Activated CD4-positive, CD25-positive, alpha-beta regulatory T cell (primary cell): ENCODE results near the gene CNTFR.

Experiments used
- DNase-seq, 4 experiments: peaks; one replicate each; lab custom pipeline; 2025; lab: John Stamatoyannopoulos, UW

Gene CNTFR

GRCh38 chr9:34572092-34572491, 17.4 kb downstream of the CNTFR start:
- DNase-seq = no peak

GRCh38 chr9:34571481-34571810, 18.1 kb downstream of the CNTFR start:
- DNase-seq = no peak

DNA sequence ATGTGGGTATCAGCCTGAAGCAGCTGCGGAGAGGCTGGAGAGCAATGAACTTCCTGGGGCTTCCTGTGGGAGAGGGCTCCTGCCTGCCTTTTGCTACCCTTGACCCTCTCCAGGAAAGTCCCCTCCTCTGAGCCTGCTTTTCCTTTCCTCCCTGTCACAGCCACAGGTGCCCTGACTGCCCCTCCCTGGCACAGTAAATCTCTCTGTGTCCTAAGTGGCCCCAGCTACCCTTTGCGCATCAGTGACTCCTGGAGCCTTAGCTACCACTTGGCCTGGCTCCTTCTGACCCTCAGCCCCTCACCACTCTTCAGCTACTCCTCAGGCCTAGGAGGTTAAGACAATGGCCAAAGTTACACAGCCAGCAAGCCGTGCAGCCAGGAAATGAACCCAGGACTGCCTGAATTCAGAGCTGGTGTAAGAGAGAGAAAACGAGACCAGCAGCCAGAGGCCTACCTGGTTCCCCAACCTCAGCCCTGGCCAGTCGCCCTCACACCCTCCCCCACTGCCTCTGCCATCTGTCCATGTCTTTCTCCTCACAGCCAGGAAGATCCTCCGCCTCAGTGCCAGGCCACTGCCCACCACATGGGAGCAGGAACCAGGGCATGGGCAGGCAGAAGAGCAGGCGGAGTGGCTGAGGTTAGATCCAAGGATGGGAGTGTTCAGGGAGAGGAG, 18.6 kb downstream of the CNTFR start:
- no peak for DNase-seq

DNA sequence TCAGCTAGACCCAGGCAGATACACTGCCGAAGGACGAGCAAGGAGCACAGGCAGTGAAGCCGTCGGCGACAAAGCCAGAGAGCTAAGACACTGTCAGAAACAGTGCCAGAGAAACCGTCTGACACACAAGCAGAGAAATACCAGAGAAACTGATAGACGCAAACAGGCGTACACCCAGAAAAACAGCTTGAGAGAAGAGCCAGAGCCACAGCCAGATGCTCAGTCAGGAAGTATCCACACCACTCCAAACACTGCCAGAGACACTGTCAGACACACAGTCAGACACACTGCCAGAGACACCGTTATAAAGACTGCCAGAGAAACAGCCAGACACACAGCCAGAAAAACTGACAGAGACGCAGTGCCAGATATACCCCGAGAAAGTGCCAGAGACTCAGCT, 19.1 kb downstream of the CNTFR start:
- DNase-seq = no peak

GRCh38 chr9:34568774-34569173, 20.8 kb downstream of the CNTFR start:
- DNase-seq = no peak

GRCh38 chr9:34568133-34568532, 21.4 kb downstream of the CNTFR start:
- no peak for DNase-seq

DNA sequence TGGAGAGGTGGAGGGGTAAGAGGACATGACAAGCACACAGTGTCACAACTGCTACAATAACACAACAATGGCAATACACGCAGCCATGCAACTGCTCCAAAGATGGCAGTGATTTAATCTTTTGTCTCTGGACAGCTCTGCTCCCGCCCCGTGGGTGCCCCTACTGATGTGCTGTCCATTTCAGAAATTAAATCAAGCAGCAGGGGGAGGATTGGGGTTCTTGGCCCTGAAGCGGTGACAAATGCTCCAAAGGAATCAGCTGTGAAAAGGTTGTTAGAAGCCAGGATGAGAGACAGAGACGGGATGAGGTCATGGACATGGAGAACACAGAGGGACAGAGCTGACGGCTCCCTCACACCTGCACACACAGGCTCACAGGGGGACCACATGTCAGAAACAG, 22.6 kb downstream of the CNTFR start:
- no peak for DNase-seq

DNA sequence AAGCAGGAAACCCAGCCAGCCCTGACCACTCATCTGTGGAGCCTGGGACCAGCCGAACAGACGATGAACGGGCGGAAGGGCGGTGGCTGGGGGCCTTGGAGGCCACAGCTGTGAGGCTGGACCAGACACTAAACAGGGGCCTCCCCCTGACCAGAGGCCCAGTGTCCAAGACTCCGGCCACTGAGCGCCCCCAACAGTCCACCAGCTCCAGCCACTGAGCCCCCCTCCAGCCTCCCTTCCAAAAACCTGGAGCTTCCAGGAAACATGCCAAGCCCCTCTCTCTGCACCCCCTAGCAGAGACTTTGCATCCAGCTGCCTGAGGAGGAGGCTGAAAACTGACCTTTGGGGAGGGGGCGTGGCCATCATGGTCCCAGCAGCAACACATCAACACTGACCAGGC, 23.2 kb downstream of the CNTFR start:
- DNase-seq = no peak

- DNase-seq = no peak
These were observed 23.7 kb downstream of the CNTFR start for GRCh38 chr9:34565856-34566255.

GRCh38 chr9:34564617-34565016, 24.9 kb downstream of the CNTFR start:
- no peak for DNase-seq

DNA sequence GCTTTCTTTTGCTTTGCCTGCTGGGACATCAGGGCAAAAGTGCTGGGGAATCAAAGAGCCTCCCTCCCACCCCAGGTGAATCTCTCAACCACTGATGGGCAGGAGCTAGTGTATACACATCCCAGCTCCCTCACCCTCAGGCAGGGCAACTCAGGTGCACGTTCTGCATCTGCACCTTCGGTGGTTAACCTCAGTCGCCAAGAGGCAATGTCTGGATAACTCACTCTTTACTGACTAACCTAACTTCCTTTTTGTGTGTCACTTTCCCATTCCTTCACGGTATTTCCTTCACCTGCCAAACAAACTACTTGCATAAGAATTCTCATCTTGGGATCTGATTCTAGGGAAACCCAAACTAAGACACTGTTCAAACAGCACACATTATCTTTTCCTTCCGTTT, 26.3 kb downstream of the CNTFR start:
- no peak for DNase-seq

DNA sequence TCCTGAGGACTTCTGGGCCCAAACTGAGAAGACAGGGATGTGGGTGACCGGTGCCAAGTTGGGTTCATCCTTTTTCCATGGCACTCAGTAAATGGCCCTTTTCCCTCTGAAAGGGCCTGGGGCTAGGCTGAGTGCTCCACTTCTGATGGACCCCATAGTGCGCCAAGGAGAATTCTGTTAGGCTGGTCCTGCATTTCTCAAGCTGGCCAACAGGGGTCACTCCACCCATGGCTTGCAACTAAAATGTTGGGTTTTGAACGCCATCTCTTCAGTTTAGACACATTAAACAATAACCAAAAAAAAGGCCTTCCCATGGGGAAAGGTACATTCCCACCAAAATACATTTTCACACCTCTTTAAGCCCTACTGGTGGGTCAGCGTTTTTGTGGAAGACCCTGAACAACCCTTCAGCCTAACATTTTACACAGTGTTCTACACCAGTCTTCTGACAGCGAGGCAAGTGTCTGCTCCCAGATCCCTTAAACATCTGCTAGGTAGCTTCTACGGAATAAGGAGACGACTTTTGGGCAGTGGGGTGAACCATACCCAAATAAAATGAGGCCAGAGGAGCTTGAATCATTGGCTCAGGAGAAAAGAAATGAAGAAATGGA, 27.3 kb downstream of the CNTFR start:
- DNase-seq = peak in 1 of 4 experiments; percentile 4

DNA sequence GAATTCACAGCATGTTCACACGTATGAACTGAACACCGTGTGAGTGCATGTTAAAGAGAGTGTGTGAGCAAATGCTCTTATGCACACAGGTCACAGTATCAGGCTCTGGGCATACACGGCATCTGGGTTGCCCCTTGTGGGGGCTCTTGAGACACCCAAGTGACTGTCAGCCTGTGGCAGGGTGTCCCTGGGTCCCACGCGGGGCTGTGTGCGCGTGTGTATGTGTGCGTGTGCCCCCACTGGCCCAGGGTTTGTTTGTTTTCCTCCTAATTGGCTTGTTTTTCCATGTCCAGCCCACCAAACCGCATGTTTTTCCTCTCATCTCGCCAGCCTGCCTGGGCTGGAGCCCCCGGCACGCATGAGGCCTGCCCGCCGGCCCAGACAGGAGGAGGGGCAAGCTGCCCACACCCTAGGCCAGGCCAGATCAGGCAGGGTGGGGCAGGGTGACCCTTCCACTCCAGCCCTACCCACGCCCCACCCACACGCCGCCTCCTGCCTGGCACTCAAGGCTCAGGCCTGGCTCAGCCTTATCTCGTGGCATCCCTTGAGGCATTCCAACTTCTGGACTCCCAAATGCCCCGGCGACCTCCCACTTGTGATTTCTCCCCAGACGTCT, 28.8 kb downstream of the CNTFR start:
- no peak for DNase-seq

GRCh38 chr9:34559624-34560455, 29.7 kb downstream of the CNTFR start:
- DNase-seq = no peak

- no peak for DNase-seq
These were observed 30.5 kb downstream of the CNTFR start for GRCh38 chr9:34558919-34559623.

DNA sequence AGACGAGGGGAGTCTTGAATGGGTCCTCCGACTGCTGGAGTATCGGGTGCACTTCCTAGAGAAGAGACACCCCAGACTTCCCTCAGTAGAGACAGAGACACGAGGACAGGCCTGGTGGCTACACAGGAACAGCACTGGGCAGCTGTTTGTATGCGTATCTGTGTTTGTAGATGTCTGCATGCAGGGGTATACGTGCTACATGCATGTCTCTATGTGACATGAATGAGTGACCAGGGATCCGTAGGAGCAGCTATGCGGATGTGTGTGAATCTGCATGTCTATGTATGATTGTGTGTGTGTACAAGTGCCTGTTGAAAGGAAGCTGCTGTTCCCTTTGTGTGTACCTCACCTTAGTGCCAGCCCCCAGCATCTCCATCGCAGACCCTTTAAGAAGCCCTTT, 31.2 kb downstream of the CNTFR start:
- no peak for DNase-seq

GRCh38 chr9:34557426-34558321, 31.9 kb downstream of the CNTFR start:
- no peak for DNase-seq

DNA sequence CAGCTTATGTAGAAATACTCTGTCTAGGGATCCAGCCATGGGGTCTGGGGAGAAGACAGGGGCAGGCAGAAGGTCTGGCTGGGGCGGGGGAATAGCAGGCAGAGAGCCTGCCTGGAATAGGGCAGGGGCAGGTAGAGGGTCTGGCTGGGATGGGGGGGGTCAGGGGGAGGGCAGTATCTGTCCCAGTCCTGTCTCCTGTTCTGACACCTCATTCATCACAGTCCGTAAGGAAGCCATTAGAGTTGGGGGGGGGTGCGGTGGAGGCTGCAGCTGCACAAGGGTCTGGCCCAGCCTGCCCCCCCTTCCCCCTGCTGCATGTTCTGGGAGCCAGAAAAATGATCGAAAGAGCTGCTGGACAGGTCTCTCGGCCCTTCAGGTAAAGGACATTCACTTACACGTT, 32.6 kb downstream of the CNTFR start:
- no peak for DNase-seq

DNA sequence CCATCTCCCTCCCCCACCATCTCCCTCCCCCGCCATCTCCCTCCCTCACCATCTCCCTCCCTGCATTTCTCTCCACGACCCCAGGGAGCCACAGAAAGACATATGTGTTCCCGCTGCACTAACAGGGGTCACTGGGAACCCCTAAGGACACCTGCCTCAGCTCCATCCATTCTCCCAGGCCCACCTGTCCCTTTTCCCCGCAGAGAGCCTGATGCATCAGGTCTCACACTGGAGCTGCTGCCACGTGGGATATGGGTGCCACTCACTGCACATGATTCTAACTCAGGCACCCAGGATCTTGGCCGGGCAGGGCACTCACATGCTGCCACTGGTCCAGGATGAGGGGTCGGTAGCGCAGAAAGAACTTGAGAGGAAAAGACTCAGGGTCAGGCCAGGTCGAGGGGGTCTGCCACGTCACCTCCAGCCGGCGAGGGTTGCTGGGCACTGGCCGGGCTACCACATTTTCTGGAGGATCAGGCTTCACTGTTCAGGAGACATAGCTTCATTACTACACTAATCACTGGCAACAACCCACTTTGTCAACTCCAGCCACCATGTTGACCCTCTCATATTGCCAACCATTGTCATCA, 33.5 kb downstream of the CNTFR start:
- no peak for DNase-seq

DNA sequence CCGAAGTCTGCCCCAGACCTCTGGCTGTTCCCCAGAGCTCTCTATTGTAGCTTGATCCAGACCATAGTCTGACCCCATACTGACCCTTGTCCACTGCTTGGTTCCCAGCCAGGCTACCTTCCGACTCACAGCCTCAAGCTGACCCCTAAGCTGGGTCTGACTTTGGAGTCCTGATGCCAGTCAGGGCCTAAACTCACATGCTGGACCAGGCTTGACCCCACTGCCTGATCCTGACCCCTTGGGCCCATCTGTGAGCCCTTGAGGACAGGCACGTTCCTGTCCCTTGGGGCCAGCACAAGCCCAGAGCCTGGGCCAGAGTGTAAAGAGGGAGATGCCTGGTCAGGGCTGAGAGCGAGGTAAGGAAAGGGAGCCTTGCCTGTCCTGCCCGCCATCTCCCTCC, 34.0 kb downstream of the CNTFR start:
- DNase-seq = no peak

- no peak for DNase-seq
These were observed 34.5 kb downstream of the CNTFR start for GRCh38 chr9:34555002-34555348.
